ENCODE results near the gene HOXD12.

HOXD12 gene

DNA sequence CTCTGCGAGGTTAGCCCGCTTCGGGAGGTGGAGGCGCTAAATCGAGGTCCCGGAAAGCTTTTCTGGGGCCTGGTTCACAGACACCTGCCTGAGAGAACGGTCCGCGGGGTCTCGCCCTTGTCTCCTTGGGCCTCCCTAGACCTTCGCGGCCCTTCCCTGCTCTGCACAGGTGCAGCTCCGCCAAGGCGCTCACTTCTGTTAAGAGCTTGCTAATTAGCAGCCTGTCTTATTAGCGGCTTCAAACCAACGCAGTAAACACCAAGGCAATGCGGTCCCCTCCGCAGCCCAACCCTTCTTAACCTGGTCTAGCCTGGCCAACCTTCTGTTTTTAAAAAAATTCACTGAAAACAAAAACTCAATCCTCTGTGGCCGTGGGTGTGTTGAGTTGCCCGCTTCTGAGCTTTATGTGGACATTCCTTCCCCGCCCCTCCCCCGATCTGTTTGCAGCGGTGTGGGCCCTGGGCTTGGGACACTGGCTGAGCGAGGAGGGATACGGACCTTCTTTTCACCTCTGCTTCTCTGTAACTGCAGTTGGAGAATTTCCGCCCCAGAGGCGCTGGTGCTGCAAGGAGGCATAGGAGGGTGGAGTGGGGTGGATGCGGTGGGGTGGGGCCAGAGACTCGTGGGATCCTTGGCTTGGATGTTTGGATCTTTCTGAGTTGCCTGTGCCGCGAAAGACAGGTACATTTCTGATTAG is 48.4 kb downstream of the HOXD12 start:
- no peak for DNase-seq (ENCODE audit: low spot score)

DNA sequence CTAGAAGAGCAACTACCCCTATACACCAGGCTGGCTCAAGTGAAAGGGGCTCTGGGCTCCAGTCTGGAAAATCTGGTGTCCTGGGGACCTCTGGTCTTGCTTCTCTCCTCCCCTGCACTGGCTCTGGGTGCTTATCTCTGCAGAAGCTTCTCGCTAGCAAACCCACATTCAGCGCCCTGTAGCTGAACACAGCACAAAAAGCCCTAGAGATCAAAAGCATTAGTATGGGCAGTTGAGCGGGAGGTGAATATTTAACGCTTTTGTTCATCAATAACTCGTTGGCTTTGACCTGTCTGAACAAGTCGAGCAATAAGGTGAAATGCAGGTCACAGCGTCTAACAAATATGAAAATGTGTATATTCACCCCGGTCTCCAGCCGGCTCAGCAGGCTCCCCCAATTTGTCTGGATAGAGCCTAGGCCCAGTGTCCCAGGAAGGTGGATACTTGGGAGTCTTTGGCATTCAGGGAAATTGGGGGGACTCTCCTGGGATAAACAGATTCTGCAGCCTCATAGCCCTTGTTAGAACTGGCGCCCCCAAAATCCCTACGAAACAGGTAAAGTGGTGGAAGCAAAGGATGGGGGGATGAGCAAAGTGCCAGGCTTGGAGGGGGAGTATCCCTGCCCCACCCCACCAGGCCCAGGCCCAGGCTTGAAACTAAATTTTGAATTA is 49.3 kb downstream of the HOXD12 start:
- no peak for DNase-seq (ENCODE audit: low spot score)

DNA sequence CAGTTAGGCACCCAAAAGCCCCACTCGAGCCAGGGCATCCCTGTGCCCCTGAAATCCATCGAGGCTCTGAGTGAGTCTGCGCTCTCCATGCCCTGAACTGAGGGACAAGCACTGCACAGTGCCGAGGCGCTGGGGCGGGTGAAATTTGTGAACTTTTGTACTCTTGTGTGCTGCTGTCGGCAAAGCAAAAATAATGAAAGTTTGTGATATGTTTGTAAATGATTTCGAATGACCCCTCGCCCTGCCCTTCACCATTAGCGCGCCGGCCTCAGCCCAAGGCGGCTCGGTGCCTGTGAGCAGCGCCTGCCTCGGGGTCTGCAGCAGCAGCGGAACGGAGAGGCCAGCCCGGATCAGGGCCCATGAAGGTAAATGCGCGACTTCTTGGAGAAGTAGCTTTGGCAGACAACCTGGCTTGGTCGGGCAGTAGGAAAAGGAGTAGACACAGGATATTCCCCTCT is 49.9 kb downstream of the HOXD12 start:
- no peak for DNase-seq (ENCODE audit: low spot score)

DNA sequence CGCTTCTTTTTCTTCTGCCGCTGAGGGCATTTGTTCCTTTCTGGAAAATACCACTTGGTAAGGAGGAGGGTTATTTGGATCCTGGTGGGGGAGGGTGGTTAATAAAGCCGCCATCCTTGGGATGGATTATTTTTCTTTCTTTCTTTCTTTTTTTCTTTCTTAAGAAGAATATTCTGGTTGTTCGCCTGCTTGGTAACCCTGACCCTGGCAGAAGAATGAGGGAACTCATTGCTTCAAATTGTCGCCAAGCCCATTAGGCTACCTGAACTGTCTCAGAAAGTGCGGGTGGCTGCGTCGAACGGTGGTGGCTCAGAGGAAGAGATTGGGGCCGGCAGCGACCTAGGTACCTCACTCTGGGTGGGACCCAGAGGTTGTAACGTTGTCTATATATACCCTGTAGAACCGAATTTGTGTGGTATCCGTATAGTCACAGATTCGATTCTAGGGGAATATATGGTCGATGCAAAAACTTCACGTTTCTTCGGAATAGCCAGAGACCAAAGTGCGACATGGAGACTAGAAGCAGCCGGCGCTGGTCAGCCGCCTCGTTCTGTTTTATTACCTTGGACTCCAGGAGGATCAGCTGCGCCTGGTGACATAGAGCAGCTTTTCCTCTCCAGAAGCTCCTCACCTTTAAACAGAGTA is 50.5 kb downstream of the HOXD12 start:
- no peak for DNase-seq (ENCODE audit: low spot score)

DNA sequence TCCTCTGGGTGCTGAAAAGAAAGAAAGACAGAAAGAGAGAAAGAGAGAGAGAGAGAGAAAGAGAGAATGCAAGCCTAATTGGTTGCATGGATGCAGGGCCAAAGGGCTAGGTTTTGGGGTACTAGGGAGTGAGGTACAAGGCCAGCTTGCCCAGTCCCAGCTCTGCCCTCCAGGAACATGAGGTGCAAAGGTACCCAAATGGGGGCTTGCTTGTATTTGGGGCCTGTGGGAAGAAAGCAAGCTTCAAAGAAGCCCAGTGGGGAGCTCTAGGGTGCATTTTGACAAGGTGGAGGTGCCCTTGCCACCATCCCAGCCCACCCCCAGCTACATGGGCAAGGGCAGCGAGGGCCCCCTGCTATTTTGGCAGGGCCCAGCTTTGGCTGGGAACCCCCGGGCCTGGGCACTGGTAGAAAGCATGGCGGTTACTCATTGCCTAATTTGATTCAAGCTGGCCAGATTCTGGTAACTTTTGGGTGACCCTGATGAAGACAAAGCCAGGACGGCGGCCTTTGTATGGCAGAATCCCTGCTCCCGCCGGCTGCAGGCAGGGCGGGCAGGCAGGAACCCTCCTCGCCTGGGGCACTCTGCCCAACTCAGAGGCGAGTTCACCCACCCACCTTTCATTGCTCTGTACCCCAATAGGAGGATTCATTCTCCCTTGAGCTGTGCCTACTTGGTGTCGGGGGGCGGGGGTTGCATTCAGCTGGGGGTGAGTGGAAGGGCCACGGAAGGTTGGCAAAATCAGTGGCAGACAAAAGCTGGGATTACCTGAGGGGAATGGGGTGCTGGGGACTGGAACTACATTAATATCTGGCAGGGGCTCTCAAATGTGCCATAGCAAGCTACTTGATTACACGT is 51.2 kb downstream of the HOXD12 start:
- DNase-seq (ENCODE audit: low spot score) = no peak

DNA sequence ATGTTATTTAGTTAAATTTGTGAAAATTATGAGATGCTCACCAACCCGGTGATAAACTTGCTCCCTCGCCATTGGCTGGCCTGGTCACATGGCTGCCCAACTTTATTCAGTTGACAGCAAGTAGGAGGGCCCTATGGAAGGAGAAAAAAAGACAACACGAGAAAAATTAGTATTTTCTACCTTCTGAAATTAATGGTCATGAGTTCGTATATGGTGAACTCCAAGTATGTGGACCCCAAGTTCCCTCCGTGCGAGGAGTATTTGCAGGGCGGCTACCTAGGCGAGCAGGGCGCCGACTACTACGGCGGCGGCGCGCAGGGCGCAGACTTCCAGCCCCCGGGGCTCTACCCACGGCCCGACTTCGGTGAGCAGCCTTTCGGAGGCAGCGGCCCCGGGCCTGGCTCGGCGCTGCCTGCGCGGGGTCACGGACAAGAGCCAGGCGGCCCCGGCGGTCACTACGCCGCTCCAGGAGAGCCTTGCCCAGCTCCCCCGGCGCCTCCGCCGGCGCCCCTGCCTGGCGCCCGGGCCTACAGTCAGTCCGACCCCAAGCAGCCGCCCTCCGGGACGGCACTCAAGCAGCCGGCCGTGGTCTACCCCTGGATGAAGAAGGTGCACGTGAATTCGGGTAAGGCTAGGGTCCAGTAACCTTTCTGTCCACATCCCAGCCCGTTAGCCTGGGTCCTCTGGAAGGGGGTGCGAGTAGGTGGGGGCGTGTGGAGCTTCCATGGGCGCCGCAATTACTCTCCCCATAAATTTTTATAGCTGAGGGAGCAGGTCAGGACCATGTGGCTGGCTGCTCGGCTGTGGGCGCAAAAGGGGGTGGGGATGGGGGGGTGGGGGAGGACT is 52.1 kb downstream of the HOXD12 start, which contains the start of gene HOXD4:
Gene HOXD4, plus strand, starts transcription at position 109 of the 846 bp plus-strand sequence. Its CDS starts 84 bp downstream, at position 193.
- no peak for DNase-seq (ENCODE audit: low spot score)
